Common myeloid progenitor, CD34-positive (primary cell): ENCODE results near the gene ATP8A1.

Experiments
- CTCF ChIA-PET: fragments of 350-600 bp; sonication (Branson Sonifier 250); formaldehyde crosslinking; loops from one replicate; lab custom pipeline; 2021; ENCODE audit warnings: antibody characterized with exemption; lab: Charles Lee
- POLR2A ChIA-PET: fragments of 350-600 bp; sonication (Branson Sonifier 250); formaldehyde crosslinking; loops from one replicate; lab custom pipeline; 2021; ENCODE audit warnings: antibody characterized with exemption; lab: Charles Lee
- DNase-seq, 3 donors: peaks; one replicate each; pipeline versions ENCODE4 v3.0.0 to v3.0.0-alpha.2; 2013
- H3K27ac ChIP-seq, 2 experiments: 1 replicate in 1 of 2; 2 replicates in 1 of 2; pipeline ENCODE4 v1.7.0; 2013; ENCODE audit warnings: inconsistent platforms in 2 of 2, low read length in 2 of 2, mild to moderate bottlenecking in 2 of 2, low read depth in 1 of 2, moderate library complexity in 1 of 2; ENCODE audit not compliant: severe bottlenecking in 2 of 2, insufficient read depth in 1 of 2, poor library complexity in 1 of 2
- H3K27me3 ChIP-seq, 5 experiments: replicated peaks in 2 of 5; 1 replicate in 3 of 5; 2 replicates in 2 of 5; pipeline versions ENCODE4 v1.6.1 to v1.7.0; 2013; ENCODE audit warnings: low read length in 4 of 5, mild to moderate bottlenecking in 2 of 5, moderate library complexity in 2 of 5, inconsistent platforms in 1 of 5; ENCODE audit not compliant: insufficient read depth in 5 of 5, control insufficient read depth in 4 of 5
- H3K36me3 ChIP-seq, 4 experiments: 1 replicate in 2 of 4; 2 replicates in 2 of 4; pipeline versions ENCODE4 v1.6.1 to v1.7.0; 2013; ENCODE audit warnings: low read length in 3 of 4, control low read depth in 1 of 4, mild to moderate bottlenecking in 1 of 4; ENCODE audit not compliant: control insufficient read depth in 4 of 4, insufficient read depth in 4 of 4
- H3K4me1 ChIP-seq, 4 experiments: 1 replicate in 3 of 4; 2 replicates in 1 of 4; pipeline versions ENCODE4 v1.6.1 to v1.7.1; 2013; ENCODE audit warnings: low read length in 3 of 4, mild to moderate bottlenecking in 3 of 4, control low read depth in 1 of 4, inconsistent platforms in 1 of 4, moderate library complexity in 1 of 4; ENCODE audit not compliant: control insufficient read depth in 4 of 4, insufficient read depth in 4 of 4; ENCODE audit errors: control extremely low read depth in 1 of 4
- H3K4me3 ChIP-seq, 7 experiments: 1 replicate in 4 of 7; 2 replicates in 3 of 7; pipeline versions ENCODE4 v1.5.1 to v1.7.0; 2013; ENCODE audit warnings: mild to moderate bottlenecking in 7 of 7, low read length in 6 of 7, moderate library complexity in 6 of 7, inconsistent platforms in 2 of 7, low read depth in 2 of 7, control low read depth in 1 of 7; ENCODE audit not compliant: insufficient read depth in 4 of 7, control insufficient read depth in 1 of 7; ENCODE audit errors: extremely low read depth in 1 of 7
- H3K9me3 ChIP-seq, 5 experiments: 1 replicate in 4 of 5; 2 replicates in 1 of 5; pipeline versions ENCODE4 v1.6.1 to v1.7.1; 2013; ENCODE audit warnings: low read length in 4 of 5, mild to moderate bottlenecking in 2 of 5, inconsistent platforms in 1 of 5, low read depth in 1 of 5, moderate library complexity in 1 of 5; ENCODE audit not compliant: control insufficient read depth in 4 of 5, insufficient read depth in 2 of 5; ENCODE audit errors: control extremely low read depth in 1 of 5
- WGBS: methylation state at CpG from one replicate; pipeline ENCODE4 v1.1.5; 2013; ENCODE audit not compliant: insufficient coverage; 5-methylcytosine and 5-hydroxymethylcytosine counted together

ATP8A1 gene

DNA sequence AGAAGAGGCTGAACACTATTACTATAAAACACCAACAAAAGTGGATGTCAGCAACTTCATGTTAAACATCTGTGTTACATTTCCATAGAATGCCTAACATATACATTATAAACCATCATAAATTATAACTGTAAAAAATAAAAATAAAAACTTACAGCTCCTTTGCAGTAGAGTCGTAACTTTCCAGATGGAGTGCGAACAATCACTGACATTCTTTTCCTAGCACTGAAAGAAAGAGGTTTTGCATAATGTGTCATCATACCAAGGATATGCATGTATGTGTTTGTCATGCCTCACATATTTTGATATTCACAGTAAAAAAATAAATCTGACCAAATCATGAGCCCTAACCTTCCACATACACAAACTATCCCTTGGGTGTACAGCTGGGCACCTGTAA is 113.1 kb downstream of the ATP8A1 start:
- Histone ChIP-seq H3K36me3 (peaks cover 0 to 24% (median 6%) of the 10 kb centered on the region in 4 experiments), H3K27ac (no peak overlapping the region), H3K4me1 (no peaks in the 10 kb centered on the region), H3K9me3 (peaks cover 0 to 4% (median 0%) of the 10 kb centered on the region in 5 experiments), H3K4me3 (no peak overlapping the region), H3K27me3 (no peaks in the 10 kb centered on the region)
- CTCF ChIA-PET: interaction anchor here (1.1 to 1.3 kb wide), 2 partner anchors 14 to 48 kb away, joined by 3 to 5 read pairs; no protein-coding TSS in a partner anchor
- POLR2A ChIA-PET: no interaction called here
- DNase-seq: no peak
- WGBS: no CpG with 5 or more reads among the region's 2 CpGs

DNA sequence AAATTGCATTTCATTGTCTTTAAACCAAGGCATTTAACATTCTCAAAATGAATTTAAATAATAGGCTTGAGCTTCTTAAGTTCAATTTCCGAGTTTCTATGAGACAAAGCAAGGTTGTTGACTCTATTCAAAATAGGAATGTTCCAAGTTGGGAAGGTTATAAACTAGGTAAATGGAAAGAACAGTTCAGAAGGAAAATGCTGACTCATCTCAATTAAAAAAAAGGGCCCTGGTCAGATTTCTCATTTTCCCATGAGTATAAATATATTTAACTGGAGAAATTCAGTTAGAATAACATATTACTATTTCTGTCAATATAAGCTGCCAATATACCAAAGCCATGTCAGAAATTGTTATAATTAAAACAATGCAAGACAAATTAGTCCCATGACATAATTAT is 113.8 kb downstream of the ATP8A1 start:
- Histone ChIP-seq H3K27ac (no peak overlapping the region), H3K27me3 (no peaks in the 10 kb centered on the region), H3K4me1 (no peaks in the 10 kb centered on the region), H3K9me3 (peaks cover 0 to 5% (median 0%) of the 10 kb centered on the region in 5 experiments), H3K4me3 (no peak overlapping the region), H3K36me3 (peaks cover 0 to 21% (median 6%) of the 10 kb centered on the region in 4 experiments)
- no peak for DNase-seq
- CTCF ChIA-PET: interaction anchor here (1.3 kb wide), 1 partner anchor 14 kb away, joined by 3 read pairs; no protein-coding TSS in a partner anchor
- POLR2A ChIA-PET: no interaction called here
- WGBS: 100% methylated on average over 1 of the region's 1 CpG

DNA sequence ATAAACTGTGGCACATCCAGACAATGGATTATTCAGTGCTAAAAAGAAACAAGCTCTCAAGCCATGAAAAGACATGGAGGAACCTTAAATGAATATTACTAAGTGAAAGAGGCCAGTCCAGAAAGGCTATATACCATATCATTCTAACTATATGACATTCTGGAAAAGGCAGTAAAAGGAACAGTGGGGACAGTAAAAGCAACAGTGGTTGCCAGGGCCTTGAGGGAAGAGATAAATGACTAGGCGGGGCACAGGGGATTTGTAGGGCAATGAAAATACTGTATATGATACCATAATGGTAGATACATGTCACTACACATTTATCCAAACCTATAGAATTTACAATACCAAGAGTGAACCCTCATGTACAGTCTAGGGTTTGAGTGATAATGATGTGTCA is 115.3 kb downstream of the ATP8A1 start:
- Histone ChIP-seq H3K4me3 (no peak overlapping the region), H3K9me3 (peaks cover 0 to 5% (median 0%) of the 10 kb centered on the region in 5 experiments), H3K36me3 (peaks cover 0 to 16% (median 3%) of the 10 kb centered on the region in 4 experiments), H3K27ac (no peak overlapping the region), H3K27me3 (no peaks in the 10 kb centered on the region), H3K4me1 (no peaks in the 10 kb centered on the region)
- ChIA-PET POLR2A (no interaction called here), CTCF (interaction anchor here (1.3 kb wide), 1 partner anchor 9 kb away, joined by 4 read pairs; no protein-coding TSS in a partner anchor)
- no peak for DNase-seq
- no CpG with 5 or more reads among the region's 1 CpG for WGBS

DNA sequence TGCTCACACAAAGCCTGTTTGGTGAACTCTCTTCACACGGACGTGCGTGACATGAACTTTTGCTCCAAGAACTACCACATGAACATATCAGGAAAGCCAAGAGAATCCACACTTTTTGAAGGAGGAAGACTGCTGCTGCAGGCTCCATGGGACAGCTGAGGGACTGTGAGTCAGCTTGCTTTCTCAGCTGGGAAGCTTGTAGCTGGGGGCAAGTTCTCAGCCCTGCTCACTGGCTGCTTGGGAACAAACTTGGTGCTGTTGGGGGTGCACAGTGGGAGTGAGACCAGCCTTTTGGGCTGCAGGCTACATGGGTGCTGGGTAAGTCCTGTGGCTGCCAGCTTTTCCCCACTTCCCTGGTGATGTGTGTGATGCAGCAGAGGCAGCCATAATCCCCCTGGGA is 123.9 kb downstream of the ATP8A1 start:
- Histone ChIP-seq H3K9me3 (no peaks in the 10 kb centered on the region), H3K27ac (no peak overlapping the region), H3K4me3 (no peak overlapping the region), H3K27me3 (no peaks in the 10 kb centered on the region), H3K36me3 (peaks cover 0 to 32% (median 6%) of the 10 kb centered on the region in 4 experiments), H3K4me1 (peaks cover 0 to 3% (median 0%) of the 10 kb centered on the region in 4 experiments)
- POLR2A ChIA-PET: no interaction called here
- WGBS: no CpG with 5 or more reads among the region's 3 CpGs
- CTCF ChIA-PET: no interaction called here
- DNase-seq: no peak

DNA sequence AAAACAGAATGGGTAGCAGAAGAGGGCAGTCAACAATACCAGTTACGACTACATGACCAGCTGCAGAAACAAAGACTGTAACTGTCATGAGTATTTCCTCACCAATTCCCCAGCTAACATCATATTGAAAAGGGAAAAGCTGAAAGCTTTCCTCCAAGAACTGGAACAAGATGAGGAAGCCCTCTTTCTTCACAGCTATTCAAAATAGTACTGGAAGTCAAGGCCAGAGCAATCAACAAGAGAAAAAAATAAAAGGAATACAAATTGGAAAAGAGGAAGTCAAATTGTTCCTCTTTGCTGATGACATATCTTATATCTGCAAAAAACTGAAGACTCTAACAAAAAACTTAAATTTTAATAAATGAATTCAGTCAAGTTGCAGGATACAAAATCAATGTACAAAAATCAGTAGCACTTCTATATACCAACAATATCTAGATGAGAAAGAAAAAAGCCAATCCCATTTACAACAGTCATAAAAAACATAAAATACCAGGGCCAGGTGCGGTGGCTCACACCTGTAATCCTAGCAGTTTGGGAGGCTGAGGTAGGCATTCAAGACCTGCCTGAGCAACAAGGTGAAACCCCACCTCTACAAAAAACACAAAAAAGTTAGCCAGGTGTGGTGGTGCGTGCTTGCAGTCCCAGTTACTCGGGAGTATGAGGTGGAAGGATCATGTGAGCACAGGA is 125.4 kb downstream of the ATP8A1 start:
- CTCF ChIA-PET: no interaction called here
- WGBS: 100% methylated on average over 2 of the region's 4 CpGs

DNA sequence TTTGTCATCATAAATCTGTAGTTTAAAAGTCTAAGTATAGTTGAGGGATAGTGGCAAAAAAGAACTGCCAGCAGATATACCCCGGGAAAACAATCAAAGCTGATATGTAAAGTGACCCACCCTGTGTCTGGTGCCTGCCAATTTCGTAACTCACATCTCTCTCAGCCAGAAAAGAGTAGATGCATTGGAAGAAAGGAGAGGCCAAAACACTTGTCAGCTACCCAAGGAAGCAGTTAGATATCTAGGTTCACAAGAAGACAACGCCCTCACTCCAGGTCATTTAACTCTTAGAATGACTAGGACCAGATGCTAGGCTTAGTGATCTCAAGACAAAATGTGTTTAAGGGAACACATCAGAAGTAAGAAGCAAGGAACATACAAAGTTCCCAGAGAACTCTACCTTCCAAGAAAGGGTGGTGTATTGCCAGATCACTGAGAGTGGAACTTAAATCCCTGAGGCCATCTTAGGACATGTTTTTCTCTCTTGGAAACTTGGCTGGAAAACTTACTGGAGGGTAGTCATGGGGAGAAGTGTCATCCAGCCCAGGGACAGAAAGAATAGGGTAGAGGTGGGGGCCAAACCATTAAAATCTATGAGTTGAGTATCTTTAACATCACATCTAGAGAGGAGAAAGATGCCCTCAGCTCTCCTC is 133.7 kb downstream of the ATP8A1 start:
- Histone ChIP-seq H3K9me3 (no peaks in the 10 kb centered on the region), H3K36me3 (peaks cover 14 to 36% (median 16%) of the 10 kb centered on the region in 4 experiments), H3K4me3 (no peak overlapping the region), H3K27me3 (no peaks in the 10 kb centered on the region), H3K27ac (no peak overlapping the region), H3K4me1 (no peaks in the 10 kb centered on the region)
- POLR2A ChIA-PET: no interaction called here
- 100% methylated on average over 1 of the region's 3 CpGs for WGBS
- no peak for DNase-seq
- CTCF ChIA-PET: interaction anchor here (1.2 kb wide), 1 partner anchor 123 kb away, joined by 3 read pairs; no protein-coding TSS in a partner anchor

More for the DNA sequence above, 125.4 kb downstream of the ATP8A1 start:
- no peak overlapping the region for H3K27ac ChIP-seq
- H3K9me3 ChIP-seq: no peaks in the 10 kb centered on the region
- no peak overlapping the region for H3K4me3 ChIP-seq
- DNase-seq: peak in 2 of 3 donors; percentile 24 to 26
- H3K27me3 ChIP-seq: no peaks in the 10 kb centered on the region
- H3K36me3 ChIP-seq: peaks cover 0 to 32% (median 6%) of the 10 kb centered on the region in 4 experiments
- POLR2A ChIA-PET: no interaction called here
- H3K4me1 ChIP-seq: peaks cover 0 to 3% (median 0%) of the 10 kb centered on the region in 4 experiments
